A673 (cell line): ENCODE measurements around the gene TAGLN2. TPM values are rescaled to one million over a fixed set of nuclear protein-coding genes. Genes with fewer than 3 reads are reported as not detected.

Experiments
- BruUV-seq: library from RNA; stranded (reverse); fragments of 400-500 nt; replicated peaks from 2 replicates; lab custom pipeline; 2021; lab: Mats Ljungman, UMichigan
- CTCF ChIA-PET: fragments of 300-600 bp; sonication (Branson Sonifier 250); formaldehyde crosslinking; loops from one replicate; lab custom pipeline; 2022; ENCODE audit warnings: antibody characterized with exemption; lab: Charles Lee
- POLR2A ChIA-PET: fragments of 300-600 bp; sonication (Branson Sonifier 250); formaldehyde crosslinking; loops from one replicate; lab custom pipeline; 2022; ENCODE audit warnings: antibody characterized with exemption; ENCODE audit not compliant: low non-redundant PET; lab: Charles Lee
- DNase-seq: peaks from one replicate; pipeline ENCODE4 v3.0.0-alpha.2; 2015; ENCODE audit warnings: low spot score
- H3K27ac ChIP-seq: fragments of 200-600 bp; sonication (generic); 2 replicates; pipeline ENCODE4 v1.5.1; 2016; ENCODE audit warnings: mixed run types, low read depth, mild to moderate bottlenecking, mixed read lengths, antibody characterized with exemption, low read length; ENCODE audit not compliant: poor library complexity, severe bottlenecking
- H3K27me3 ChIP-seq: fragments of 200-600 bp; sonication (generic); replicated peaks from 2 replicates; pipeline ENCODE4 v1.6.1; 2017; ENCODE audit warnings: mixed run types, low read depth, mild to moderate bottlenecking, mixed read lengths, antibody characterized with exemption, low read length; ENCODE audit not compliant: insufficient read depth, poor library complexity
- H3K36me3 ChIP-seq: fragments of 200-600 bp; sonication (generic); 2 replicates; pipeline ENCODE4 v1.6.1; 2016; ENCODE audit warnings: mixed run types, mild to moderate bottlenecking, mixed read lengths, antibody characterized with exemption, low read length; ENCODE audit not compliant: insufficient read depth, poor library complexity, severe bottlenecking
- H3K4me1 ChIP-seq: fragments of 200-600 bp; sonication (generic); 2 replicates; pipeline ENCODE4 v1.6.1; 2017; ENCODE audit warnings: mixed run types, mild to moderate bottlenecking, mixed read lengths, antibody characterized with exemption, low read length; ENCODE audit not compliant: insufficient read depth, poor library complexity, severe bottlenecking
- H3K4me3 ChIP-seq: fragments of 200-600 bp; sonication (generic); 2 replicates; pipeline ENCODE4 v1.5.1; 2016; ENCODE audit warnings: low read depth, mixed run types, mild to moderate bottlenecking, mixed read lengths, low read length; ENCODE audit not compliant: poor library complexity, severe bottlenecking
- H3K9me3 ChIP-seq: fragments of 200-600 bp; sonication (generic); 2 replicates; pipeline ENCODE4 v1.6.1; 2016; ENCODE audit warnings: mixed run types, low read depth, mild to moderate bottlenecking, mixed read lengths, antibody characterized with exemption, low read length; ENCODE audit not compliant: poor library complexity, severe bottlenecking
- EZH2 ChIP-seq: fragments of 200-600 bp; sonication (generic); IDR thresholded peaks from 2 replicates; pipeline ENCODE4 v1.6.1; 2017; ENCODE audit warnings: borderline replicate concordance, low read depth, mild to moderate bottlenecking, mixed read lengths, antibody characterized with exemption, low read length; ENCODE audit not compliant: poor library complexity, severe bottlenecking
- intact Hi-C: fragments of 100-400 bp; cut with micrococcal nuclease; formaldehyde crosslinking; loops from one replicate; pipeline ENCODE4 v1.10.0; 2022; ENCODE audit not compliant: unreplicated experiment
- total RNA-seq: library from RNA; stranded (reverse); gene quantifications from 2 replicates; pipeline ENCODE4 v1.2.3, GENCODE V29; 2021
- TF ChIP-seq, protein P1 (sequence below): fragments of 300-800, 200-600 bp; sonication (generic); conservative IDR thresholded peaks from 2 replicates; pipeline ENCODE4 v1.5.1; 2017; ENCODE audit warnings: low read depth, mild to moderate bottlenecking, antibody characterized with exemption, low read length, moderate library complexity, mixed read lengths

The TAGLN2 gene
- total RNA-seq, 1 experiment from 2014 or later, result 198 TPM

- Histone ChIP-seq H3K27ac (no peak overlapping the region), H3K9me3 (no peaks in the 10 kb centered on the region), H3K4me3 (no peak overlapping the region), H3K36me3 (no peaks in the 10 kb centered on the region), H3K27me3 (no peaks in the 10 kb centered on the region), H3K4me1 (peaks cover 8% of the 10 kb centered on the region)
- BruUV-seq, result TSS peak; percentile 51
- intact Hi-C loops, result no loop called here
- no peak for TF ChIP-seq EZH2
- TF ChIP-seq, protein P1, sequence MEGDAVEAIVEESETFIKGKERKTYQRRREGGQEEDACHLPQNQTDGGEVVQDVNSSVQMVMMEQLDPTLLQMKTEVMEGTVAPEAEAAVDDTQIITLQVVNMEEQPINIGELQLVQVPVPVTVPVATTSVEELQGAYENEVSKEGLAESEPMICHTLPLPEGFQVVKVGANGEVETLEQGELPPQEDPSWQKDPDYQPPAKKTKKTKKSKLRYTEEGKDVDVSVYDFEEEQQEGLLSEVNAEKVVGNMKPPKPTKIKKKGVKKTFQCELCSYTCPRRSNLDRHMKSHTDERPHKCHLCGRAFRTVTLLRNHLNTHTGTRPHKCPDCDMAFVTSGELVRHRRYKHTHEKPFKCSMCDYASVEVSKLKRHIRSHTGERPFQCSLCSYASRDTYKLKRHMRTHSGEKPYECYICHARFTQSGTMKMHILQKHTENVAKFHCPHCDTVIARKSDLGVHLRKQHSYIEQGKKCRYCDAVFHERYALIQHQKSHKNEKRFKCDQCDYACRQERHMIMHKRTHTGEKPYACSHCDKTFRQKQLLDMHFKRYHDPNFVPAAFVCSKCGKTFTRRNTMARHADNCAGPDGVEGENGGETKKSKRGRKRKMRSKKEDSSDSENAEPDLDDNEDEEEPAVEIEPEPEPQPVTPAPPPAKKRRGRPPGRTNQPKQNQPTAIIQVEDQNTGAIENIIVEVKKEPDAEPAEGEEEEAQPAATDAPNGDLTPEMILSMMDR, result no peak
- DNase-seq, result no peak
- ChIA-PET CTCF (interaction anchor here (0.6 kb wide), 1 partner anchor 74 kb away, joined by 3 read pairs; no protein-coding TSS in a partner anchor), POLR2A (no interaction called here)
Observed at GRCh38 chr1:159872891-159873290, 52.4 kb downstream of the TAGLN2 start.

DNA sequence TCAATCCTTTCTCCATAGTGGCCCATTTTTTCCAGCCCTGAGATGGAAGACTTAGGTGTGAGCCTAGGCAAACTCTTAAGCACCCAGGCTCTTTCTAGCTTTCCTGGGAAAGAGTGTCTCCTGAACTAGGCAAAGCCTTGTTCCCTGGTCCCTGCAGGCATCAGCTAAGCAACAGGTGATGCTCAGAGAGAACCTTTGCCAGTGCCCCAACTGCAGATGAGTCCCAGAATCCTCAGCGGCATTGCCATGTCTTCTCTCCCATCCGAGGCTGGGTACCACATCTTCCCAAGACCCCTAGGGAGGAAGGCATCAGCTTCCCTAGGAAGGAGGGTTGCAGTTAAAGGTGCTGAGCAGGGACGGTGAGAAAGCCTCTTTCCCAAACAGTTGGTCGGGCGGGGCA, 54.6 kb downstream of the TAGLN2 start:
- BruUV-seq, result no TSS peak

GRCh38 chr1:159869607-159870006, 55.7 kb downstream of the TAGLN2 start:
- Histone ChIP-seq H3K9me3 (no peaks in the 10 kb centered on the region), H3K27me3 (no peaks in the 10 kb centered on the region), H3K4me3 (no peak overlapping the region), H3K4me1 (peaks cover 8% of the 10 kb centered on the region), H3K27ac (no peak overlapping the region), H3K36me3 (no peaks in the 10 kb centered on the region)
- ChIA-PET POLR2A (no interaction called here), CTCF (no interaction called here)
- TF ChIP-seq EZH2, result no peak
- TF ChIP-seq, protein P1, result no peak
- intact Hi-C loops, result no loop called here
- BruUV-seq, result no TSS peak
- DNase-seq, result no peak

More for the DNA sequence above, 54.6 kb downstream of the TAGLN2 start:
- ChIA-PET POLR2A (no interaction called here), CTCF (no interaction called here)
- intact Hi-C loops, result no loop called here
- H3K36me3 ChIP-seq, result no peaks in the 10 kb centered on the region
- H3K27me3 ChIP-seq, result no peaks in the 10 kb centered on the region
- no peak overlapping the region for H3K4me3 ChIP-seq
- no peak for DNase-seq
- no peaks in the 10 kb centered on the region for H3K9me3 ChIP-seq
- peaks cover 8% of the 10 kb centered on the region for H3K4me1 ChIP-seq
- TF ChIP-seq, protein P1, result no peak
- TF ChIP-seq EZH2, result no peak
- H3K27ac ChIP-seq, result no peak overlapping the region
